Vagina (tissue), 2 donors: ENCODE data around the gene TMEM229A. TPM values are rescaled to one million over a fixed set of nuclear protein-coding genes. Genes with fewer than 3 reads are reported as not detected.
"Not testable (repeated sequence)": the region's sequence is repeated elsewhere in the genome, so short reads cannot be mapped to it uniquely, and the experiment has no call there.

Experiments used
- DNase-seq, 2 donors: peaks; one replicate each; pipeline ENCODE4 v3.0.0-alpha.2; 2017; ENCODE audit errors: extremely low spot score in 2 of 2
- H3K27ac ChIP-seq: fragments of 200-600 bp; sonication (generic); one replicate; pipeline ENCODE4 v1.5.1; 2019
- H3K27me3 ChIP-seq: fragments of 200-600 bp; sonication (generic); one replicate; pipeline ENCODE4 v1.5.1; 2019
- H3K36me3 ChIP-seq, 2 donors: fragments of 200-600 bp; sonication (generic); one replicate each; pipeline ENCODE4 v1.5.1; 2017 to 2019
- H3K4me1 ChIP-seq: fragments of 200-600 bp; sonication (generic); one replicate; pipeline ENCODE4 v1.5.1; 2019
- H3K4me3 ChIP-seq, 2 donors: fragments of 200-600 bp; sonication (generic); 1 replicate in 1 of 2; 2 replicates in 1 of 2; pipeline ENCODE4 v1.5.1; 2016 to 2019
- H3K9me3 ChIP-seq: fragments of 200-600 bp; sonication (generic); one replicate; pipeline ENCODE4 v1.5.1; 2019
- CTCF ChIP-seq, 3 experiments: fragments of 450-650 bp in 2 of 3; fragments of 200-600 bp in 1 of 3; sonication (generic) in 1 of 3; IDR thresholded peaks; one replicate each; pipeline ENCODE4 v1.5.1; 2017 to 2019; ENCODE audit warnings: antibody characterized with exemption in 3 of 3, mild to moderate bottlenecking in 2 of 3, moderate library complexity in 2 of 3
- POLR2A ChIP-seq, 2 donors: fragments of 450-650 bp; IDR thresholded peaks; one replicate each; pipeline ENCODE4 v1.6.1; 2017; ENCODE audit warnings: antibody characterized with exemption in 2 of 2, mild to moderate bottlenecking in 2 of 2, moderate library complexity in 2 of 2
- POLR2AphosphoS5 ChIP-seq, 2 donors: sonication (generic); formaldehyde crosslinking; IDR thresholded peaks; one replicate each; pipeline ENCODE4 v1.9.0; 2017; ENCODE audit warnings: antibody characterized with exemption in 2 of 2, mild to moderate bottlenecking in 2 of 2, low read depth in 1 of 2; ENCODE audit not compliant: insufficient read depth in 1 of 2
- intact Hi-C: fragments of 100-400 bp; cut with DNase I; formaldehyde crosslinking; loops from one replicate; pipeline ENCODE4 v1.15.1; 2023
- total RNA-seq: library from RNA; depleted of rRNA; stranded (reverse); fragments of >200 nt; gene quantifications from one replicate; pipeline ENCODE4 v1.2.3, GENCODE V29; 2016

Gene TMEM229A
- total RNA-seq, 1 donor from 2014 or later, result not detected

- no peak for TF ChIP-seq POLR2A (IDR thresholded peaks at IDR 0.05)
- no peak for TF ChIP-seq CTCF (IDR thresholded peaks at IDR 0.05)
- TF ChIP-seq POLR2AphosphoS5 (IDR thresholded peaks at IDR 0.05; ENCODE audit: insufficient read depth in 1 of 2, low read depth in 1 of 2), result no peak
- Histone ChIP-seq H3K27ac (no peak overlapping the region), H3K4me3 (no peak overlapping the region), H3K9me3 (no peaks in the 10 kb centered on the region), H3K36me3 (no peaks in the 10 kb centered on the region), H3K27me3 (no peaks in the 10 kb centered on the region), H3K4me1 (peaks cover 17% of the 10 kb centered on the region)
- no peak for DNase-seq
- intact Hi-C loops, result no loop called here
These were observed 1.9 kb downstream of the TMEM229A start for GRCh38 chr7:124030964-124031363.

- H3K9me3 ChIP-seq, result no peaks in the 10 kb centered on the region
- H3K27me3 ChIP-seq, result no peaks in the 10 kb centered on the region
- TF ChIP-seq POLR2A (IDR thresholded peaks at IDR 0.05), result no peak
- no peak for TF ChIP-seq CTCF (IDR thresholded peaks at IDR 0.05)
- no peak for TF ChIP-seq POLR2AphosphoS5 (IDR thresholded peaks at IDR 0.05; ENCODE audit: insufficient read depth in 1 of 2, low read depth in 1 of 2)
- no peaks in the 10 kb centered on the region for H3K36me3 ChIP-seq
- DNase-seq, result no peak
- H3K27ac ChIP-seq, result no peak overlapping the region
- intact Hi-C loops, result no loop called here
- H3K4me1 ChIP-seq, result peaks cover 17% of the 10 kb centered on the region
- no peak overlapping the region for H3K4me3 ChIP-seq
These were observed 3.3 kb downstream of the TMEM229A start for GRCh38 chr7:124029396-124030188.

- no peak overlapping the region for H3K27ac ChIP-seq
- H3K4me3 ChIP-seq, result no peak overlapping the region
- H3K27me3 ChIP-seq, result no peaks in the 10 kb centered on the region
- H3K4me1 ChIP-seq, result peaks cover 6% of the 10 kb centered on the region
- TF ChIP-seq POLR2AphosphoS5 (IDR thresholded peaks at IDR 0.05; ENCODE audit: insufficient read depth in 1 of 2, low read depth in 1 of 2) (no peak), POLR2A (IDR thresholded peaks at IDR 0.05) (no peak), CTCF (IDR thresholded peaks at IDR 0.05) (no peak)
- no peak for DNase-seq
- intact Hi-C loops, result no loop called here
- H3K9me3 ChIP-seq, result no peaks in the 10 kb centered on the region
- no peaks in the 10 kb centered on the region for H3K36me3 ChIP-seq
These were observed 5.6 kb downstream of the TMEM229A start for GRCh38 chr7:124027236-124027635.

- H3K4me3 ChIP-seq, H3K4me1 ChIP-seq, H3K36me3 ChIP-seq, DNase-seq, intact Hi-C loops, H3K27me3 ChIP-seq, H3K27ac ChIP-seq, H3K9me3 ChIP-seq: not testable (repeated sequence)
These were observed 8.5 kb downstream of the TMEM229A start for GRCh38 chr7:124024329-124024728.

GRCh38 chr7:124022551-124022950, 10.3 kb downstream of the TMEM229A start:
- H3K4me1 ChIP-seq, result no peaks in the 10 kb centered on the region
- H3K27ac ChIP-seq, result no peak overlapping the region
- intact Hi-C loops, result no loop called here
- no peaks in the 10 kb centered on the region for H3K9me3 ChIP-seq
- TF ChIP-seq POLR2A (IDR thresholded peaks at IDR 0.05) (no peak), POLR2AphosphoS5 (IDR thresholded peaks at IDR 0.05; ENCODE audit: insufficient read depth in 1 of 2, low read depth in 1 of 2) (no peak), CTCF (IDR thresholded peaks at IDR 0.05) (no peak)
- DNase-seq, result no peak
- H3K36me3 ChIP-seq, result no peaks in the 10 kb centered on the region
- no peak overlapping the region for H3K4me3 ChIP-seq
- H3K27me3 ChIP-seq, result no peaks in the 10 kb centered on the region
